ENCODE measurements around the gene OR8G5. TPM values are rescaled to one million over a fixed set of nuclear protein-coding genes. Genes with fewer than 3 reads are reported as not detected.

OR8G5 gene
- total RNA-seq, 1 experiment from 2014 or later = not detected

DNA sequence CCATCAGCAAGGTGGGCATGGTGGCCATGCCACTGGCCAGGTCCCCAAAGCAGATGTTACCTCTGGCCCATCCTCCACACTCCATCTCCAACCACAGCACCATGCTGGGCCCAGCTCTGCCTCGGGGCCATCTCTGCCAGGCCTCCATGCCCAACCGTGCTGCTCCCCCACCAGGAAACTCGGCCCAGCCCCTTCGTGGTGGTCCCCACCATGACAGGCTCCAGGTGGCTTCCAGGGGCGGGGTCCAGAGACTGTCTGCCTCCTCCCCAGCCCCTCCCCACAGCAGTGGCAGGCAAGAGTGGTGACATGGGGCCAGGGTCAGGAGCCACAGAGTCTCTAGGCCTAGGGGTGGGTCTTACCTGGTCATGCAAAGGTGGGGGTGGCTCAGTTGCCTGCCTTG, 45.8 kb upstream of the OR8G5 start:
- no peak for DNase-seq (ENCODE audit: low spot score)
- CTCF ChIA-PET = no interaction called here
- Mint-ChIP-seq H3K4me3 (no peak overlapping the region), H3K4me1 (no peaks in the 10 kb centered on the region), H3K27ac (no peak overlapping the region), H3K27me3 (ENCODE audit: low read depth) (no peaks in the 10 kb centered on the region), H3K36me3 (no peaks in the 10 kb centered on the region), H3K9me3 (no peaks in the 10 kb centered on the region)
- TF ChIP-seq, protein P1, sequence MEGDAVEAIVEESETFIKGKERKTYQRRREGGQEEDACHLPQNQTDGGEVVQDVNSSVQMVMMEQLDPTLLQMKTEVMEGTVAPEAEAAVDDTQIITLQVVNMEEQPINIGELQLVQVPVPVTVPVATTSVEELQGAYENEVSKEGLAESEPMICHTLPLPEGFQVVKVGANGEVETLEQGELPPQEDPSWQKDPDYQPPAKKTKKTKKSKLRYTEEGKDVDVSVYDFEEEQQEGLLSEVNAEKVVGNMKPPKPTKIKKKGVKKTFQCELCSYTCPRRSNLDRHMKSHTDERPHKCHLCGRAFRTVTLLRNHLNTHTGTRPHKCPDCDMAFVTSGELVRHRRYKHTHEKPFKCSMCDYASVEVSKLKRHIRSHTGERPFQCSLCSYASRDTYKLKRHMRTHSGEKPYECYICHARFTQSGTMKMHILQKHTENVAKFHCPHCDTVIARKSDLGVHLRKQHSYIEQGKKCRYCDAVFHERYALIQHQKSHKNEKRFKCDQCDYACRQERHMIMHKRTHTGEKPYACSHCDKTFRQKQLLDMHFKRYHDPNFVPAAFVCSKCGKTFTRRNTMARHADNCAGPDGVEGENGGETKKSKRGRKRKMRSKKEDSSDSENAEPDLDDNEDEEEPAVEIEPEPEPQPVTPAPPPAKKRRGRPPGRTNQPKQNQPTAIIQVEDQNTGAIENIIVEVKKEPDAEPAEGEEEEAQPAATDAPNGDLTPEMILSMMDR (IDR thresholded peaks at IDR 0.05) = no peak
- no peak for TF ChIP-seq ZNF671 (CRISPR knock-in tag; IDR thresholded peaks at IDR 0.05)
- TF ChIP-seq, protein P2, sequence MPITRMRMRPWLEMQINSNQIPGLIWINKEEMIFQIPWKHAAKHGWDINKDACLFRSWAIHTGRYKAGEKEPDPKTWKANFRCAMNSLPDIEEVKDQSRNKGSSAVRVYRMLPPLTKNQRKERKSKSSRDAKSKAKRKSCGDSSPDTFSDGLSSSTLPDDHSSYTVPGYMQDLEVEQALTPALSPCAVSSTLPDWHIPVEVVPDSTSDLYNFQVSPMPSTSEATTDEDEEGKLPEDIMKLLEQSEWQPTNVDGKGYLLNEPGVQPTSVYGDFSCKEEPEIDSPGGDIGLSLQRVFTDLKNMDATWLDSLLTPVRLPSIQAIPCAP (CRISPR knock-in tag; IDR thresholded peaks at IDR 0.05) = no peak
- TF ChIP-seq CREM (CRISPR knock-in tag; IDR thresholded peaks at IDR 0.05) = no peak
- TF ChIP-seq, protein P3, sequence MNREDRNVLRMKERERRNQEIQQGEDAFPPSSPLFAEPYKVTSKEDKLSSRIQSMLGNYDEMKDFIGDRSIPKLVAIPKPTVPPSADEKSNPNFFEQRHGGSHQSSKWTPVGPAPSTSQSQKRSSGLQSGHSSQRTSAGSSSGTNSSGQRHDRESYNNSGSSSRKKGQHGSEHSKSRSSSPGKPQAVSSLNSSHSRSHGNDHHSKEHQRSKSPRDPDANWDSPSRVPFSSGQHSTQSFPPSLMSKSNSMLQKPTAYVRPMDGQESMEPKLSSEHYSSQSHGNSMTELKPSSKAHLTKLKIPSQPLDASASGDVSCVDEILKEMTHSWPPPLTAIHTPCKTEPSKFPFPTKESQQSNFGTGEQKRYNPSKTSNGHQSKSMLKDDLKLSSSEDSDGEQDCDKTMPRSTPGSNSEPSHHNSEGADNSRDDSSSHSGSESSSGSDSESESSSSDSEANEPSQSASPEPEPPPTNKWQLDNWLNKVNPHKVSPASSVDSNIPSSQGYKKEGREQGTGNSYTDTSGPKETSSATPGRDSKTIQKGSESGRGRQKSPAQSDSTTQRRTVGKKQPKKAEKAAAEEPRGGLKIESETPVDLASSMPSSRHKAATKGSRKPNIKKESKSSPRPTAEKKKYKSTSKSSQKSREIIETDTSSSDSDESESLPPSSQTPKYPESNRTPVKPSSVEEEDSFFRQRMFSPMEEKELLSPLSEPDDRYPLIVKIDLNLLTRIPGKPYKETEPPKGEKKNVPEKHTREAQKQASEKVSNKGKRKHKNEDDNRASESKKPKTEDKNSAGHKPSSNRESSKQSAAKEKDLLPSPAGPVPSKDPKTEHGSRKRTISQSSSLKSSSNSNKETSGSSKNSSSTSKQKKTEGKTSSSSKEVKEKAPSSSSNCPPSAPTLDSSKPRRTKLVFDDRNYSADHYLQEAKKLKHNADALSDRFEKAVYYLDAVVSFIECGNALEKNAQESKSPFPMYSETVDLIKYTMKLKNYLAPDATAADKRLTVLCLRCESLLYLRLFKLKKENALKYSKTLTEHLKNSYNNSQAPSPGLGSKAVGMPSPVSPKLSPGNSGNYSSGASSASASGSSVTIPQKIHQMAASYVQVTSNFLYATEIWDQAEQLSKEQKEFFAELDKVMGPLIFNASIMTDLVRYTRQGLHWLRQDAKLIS (CRISPR knock-in tag; IDR thresholded peaks at IDR 0.05; ENCODE audit: borderline replicate concordance) = no peak
- no peak for TF ChIP-seq JUN (CRISPR knock-in tag; IDR thresholded peaks at IDR 0.05)
- no peak for TF ChIP-seq ZNF138 (CRISPR knock-in tag; conservative IDR thresholded peaks at IDR 0.05)
- TF ChIP-seq, protein P4, sequence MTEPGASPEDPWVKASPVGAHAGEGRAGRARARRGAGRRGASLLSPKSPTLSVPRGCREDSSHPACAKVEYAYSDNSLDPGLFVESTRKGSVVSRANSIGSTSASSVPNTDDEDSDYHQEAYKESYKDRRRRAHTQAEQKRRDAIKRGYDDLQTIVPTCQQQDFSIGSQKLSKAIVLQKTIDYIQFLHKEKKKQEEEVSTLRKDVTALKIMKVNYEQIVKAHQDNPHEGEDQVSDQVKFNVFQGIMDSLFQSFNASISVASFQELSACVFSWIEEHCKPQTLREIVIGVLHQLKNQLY (CRISPR knock-in tag; IDR thresholded peaks at IDR 0.05) = no peak
- TF ChIP-seq SP1 (CRISPR knock-in tag; conservative IDR thresholded peaks at IDR 0.05) = no peak
- TF ChIP-seq FOXJ3 (CRISPR knock-in tag; IDR thresholded peaks at IDR 0.05; ENCODE audit: borderline replicate concordance) = no peak
- TF ChIP-seq, protein P5, sequence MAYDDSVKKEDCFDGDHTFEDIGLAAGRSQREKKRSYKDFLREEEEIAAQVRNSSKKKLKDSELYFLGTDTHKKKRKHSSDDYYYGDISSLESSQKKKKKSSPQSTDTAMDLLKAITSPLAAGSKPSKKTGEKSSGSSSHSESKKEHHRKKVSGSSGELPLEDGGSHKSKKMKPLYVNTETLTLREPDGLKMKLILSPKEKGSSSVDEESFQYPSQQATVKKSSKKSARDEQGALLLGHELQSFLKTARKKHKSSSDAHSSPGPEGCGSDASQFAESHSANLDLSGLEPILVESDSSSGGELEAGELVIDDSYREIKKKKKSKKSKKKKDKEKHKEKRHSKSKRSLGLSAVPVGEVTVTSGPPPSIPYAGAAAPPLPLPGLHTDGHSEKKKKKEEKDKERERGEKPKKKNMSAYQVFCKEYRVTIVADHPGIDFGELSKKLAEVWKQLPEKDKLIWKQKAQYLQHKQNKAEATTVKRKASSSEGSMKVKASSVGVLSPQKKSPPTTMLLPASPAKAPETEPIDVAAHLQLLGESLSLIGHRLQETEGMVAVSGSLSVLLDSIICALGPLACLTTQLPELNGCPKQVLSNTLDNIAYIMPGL (CRISPR knock-in tag; IDR thresholded peaks at IDR 0.05) = no peak
- TF ChIP-seq ELF4 (CRISPR knock-in tag; IDR thresholded peaks at IDR 0.05; ENCODE audit: low read depth) = no peak
- TF ChIP-seq ZNF317 (CRISPR knock-in tag; IDR thresholded peaks at IDR 0.05; ENCODE audit: borderline replicate concordance, low read depth) = no peak
- TF ChIP-seq GABPB1 (CRISPR knock-in tag; IDR thresholded peaks at IDR 0.05) = no peak
- no peak for TF ChIP-seq ETV6 (CRISPR knock-in tag; IDR thresholded peaks at IDR 0.05)
- TF ChIP-seq, protein P6, sequence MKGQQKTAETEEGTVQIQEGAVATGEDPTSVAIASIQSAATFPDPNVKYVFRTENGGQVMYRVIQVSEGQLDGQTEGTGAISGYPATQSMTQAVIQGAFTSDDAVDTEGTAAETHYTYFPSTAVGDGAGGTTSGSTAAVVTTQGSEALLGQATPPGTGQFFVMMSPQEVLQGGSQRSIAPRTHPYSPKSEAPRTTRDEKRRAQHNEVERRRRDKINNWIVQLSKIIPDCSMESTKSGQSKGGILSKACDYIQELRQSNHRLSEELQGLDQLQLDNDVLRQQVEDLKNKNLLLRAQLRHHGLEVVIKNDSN (CRISPR knock-in tag; IDR thresholded peaks at IDR 0.05) = no peak
- TF ChIP-seq HMGA2 (CRISPR knock-in tag; IDR thresholded peaks at IDR 0.05) = no peak
- TF ChIP-seq NR1H2 (CRISPR knock-in tag; IDR thresholded peaks at IDR 0.05) = no peak
- ATAC-seq = no peak
- POLR2A ChIA-PET = no interaction called here

Measured in WTC11 (cell line).